Measurements from ENCODE around the gene OSBPL3. TPM values are rescaled to one million over a fixed set of nuclear protein-coding genes. Genes with fewer than 3 reads are reported as not detected.

The OSBPL3 gene
- total and polyA plus RNA-seq, 4 donors: 0.28 to 3.0 (median 1.1) TPM

DNA sequence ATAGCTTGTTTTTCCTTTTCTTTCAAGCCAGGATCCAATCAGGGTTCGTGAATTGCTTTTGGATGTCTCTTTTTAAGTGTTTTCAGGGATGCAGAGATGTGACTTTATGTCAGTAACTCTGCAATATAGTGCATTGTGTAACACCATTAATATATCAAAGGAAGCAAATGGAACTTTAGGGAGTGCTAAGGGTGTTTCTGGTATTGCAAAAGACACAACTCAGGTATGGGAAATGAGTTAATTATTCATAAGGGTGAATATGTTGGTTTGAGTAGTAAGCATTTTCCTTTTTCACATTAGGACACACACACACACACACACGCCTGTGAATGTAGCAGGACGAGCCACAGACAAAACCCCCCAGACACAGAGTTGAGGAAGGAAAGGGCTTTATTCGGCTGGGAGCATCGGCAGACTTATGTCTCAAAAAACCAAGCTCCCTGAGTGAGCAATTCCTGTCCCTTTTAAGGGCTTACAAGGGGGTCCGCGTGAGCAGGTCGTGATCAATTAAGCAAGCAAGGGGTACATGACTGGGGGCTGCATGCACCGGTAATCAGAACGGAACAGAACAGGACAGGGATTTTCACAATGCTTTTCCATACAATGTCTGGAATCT lies 190.9 kb downstream of the OSBPL3 start:
- Histone ChIP-seq H3K27me3 (ENCODE audit: control insufficient read depth in 4 of 4, insufficient read depth in 4 of 4, low read length in 3 of 4) (no peaks in the 10 kb centered on the region), H3K27ac (ENCODE audit: low read depth in 1 of 2, low read length in 2 of 2) (no peak overlapping the region), H3K4me1 (ENCODE audit: control insufficient read depth in 4 of 4, insufficient read depth in 4 of 4, low read length in 3 of 4) (no peaks in the 10 kb centered on the region), H3K9ac (ENCODE audit: low read depth in 1 of 2, low read length in 2 of 2) (no peak overlapping the region), H3K4me3 (ENCODE audit: low read depth in 1 of 3, low read length in 3 of 3) (no peak overlapping the region), H3K9me3 (ENCODE audit: control insufficient read depth in 4 of 4, low read length in 3 of 4) (no peaks in the 10 kb centered on the region), H3K36me3 (ENCODE audit: control insufficient read depth in 4 of 4, insufficient read depth in 3 of 4, low read depth in 1 of 4, low read length in 3 of 4) (no peaks in the 10 kb centered on the region)
- 91% methylated on average over 10 of the region's 10 CpGs for WGBS
- TF ChIP-seq, protein P1, sequence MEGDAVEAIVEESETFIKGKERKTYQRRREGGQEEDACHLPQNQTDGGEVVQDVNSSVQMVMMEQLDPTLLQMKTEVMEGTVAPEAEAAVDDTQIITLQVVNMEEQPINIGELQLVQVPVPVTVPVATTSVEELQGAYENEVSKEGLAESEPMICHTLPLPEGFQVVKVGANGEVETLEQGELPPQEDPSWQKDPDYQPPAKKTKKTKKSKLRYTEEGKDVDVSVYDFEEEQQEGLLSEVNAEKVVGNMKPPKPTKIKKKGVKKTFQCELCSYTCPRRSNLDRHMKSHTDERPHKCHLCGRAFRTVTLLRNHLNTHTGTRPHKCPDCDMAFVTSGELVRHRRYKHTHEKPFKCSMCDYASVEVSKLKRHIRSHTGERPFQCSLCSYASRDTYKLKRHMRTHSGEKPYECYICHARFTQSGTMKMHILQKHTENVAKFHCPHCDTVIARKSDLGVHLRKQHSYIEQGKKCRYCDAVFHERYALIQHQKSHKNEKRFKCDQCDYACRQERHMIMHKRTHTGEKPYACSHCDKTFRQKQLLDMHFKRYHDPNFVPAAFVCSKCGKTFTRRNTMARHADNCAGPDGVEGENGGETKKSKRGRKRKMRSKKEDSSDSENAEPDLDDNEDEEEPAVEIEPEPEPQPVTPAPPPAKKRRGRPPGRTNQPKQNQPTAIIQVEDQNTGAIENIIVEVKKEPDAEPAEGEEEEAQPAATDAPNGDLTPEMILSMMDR (IDR thresholded peaks at IDR 0.05; ENCODE audit: low read depth, low read length, missing input control): no peak
- TF ChIP-seq, protein P2, sequence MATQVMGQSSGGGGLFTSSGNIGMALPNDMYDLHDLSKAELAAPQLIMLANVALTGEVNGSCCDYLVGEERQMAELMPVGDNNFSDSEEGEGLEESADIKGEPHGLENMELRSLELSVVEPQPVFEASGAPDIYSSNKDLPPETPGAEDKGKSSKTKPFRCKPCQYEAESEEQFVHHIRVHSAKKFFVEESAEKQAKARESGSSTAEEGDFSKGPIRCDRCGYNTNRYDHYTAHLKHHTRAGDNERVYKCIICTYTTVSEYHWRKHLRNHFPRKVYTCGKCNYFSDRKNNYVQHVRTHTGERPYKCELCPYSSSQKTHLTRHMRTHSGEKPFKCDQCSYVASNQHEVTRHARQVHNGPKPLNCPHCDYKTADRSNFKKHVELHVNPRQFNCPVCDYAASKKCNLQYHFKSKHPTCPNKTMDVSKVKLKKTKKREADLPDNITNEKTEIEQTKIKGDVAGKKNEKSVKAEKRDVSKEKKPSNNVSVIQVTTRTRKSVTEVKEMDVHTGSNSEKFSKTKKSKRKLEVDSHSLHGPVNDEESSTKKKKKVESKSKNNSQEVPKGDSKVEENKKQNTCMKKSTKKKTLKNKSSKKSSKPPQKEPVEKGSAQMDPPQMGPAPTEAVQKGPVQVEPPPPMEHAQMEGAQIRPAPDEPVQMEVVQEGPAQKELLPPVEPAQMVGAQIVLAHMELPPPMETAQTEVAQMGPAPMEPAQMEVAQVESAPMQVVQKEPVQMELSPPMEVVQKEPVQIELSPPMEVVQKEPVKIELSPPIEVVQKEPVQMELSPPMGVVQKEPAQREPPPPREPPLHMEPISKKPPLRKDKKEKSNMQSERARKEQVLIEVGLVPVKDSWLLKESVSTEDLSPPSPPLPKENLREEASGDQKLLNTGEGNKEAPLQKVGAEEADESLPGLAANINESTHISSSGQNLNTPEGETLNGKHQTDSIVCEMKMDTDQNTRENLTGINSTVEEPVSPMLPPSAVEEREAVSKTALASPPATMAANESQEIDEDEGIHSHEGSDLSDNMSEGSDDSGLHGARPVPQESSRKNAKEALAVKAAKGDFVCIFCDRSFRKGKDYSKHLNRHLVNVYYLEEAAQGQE (IDR thresholded peaks at IDR 0.05): no peak
- TF ChIP-seq SP1 (IDR thresholded peaks at IDR 0.05) (no peak), HNF4A (conservative IDR thresholded peaks at IDR 0.05) (no peak), HNF4G (IDR thresholded peaks at IDR 0.05) (no peak), RAD21 (IDR thresholded peaks at IDR 0.05) (no peak), FOXA2 (IDR thresholded peaks at IDR 0.05) (no peak), RXRA (IDR thresholded peaks at IDR 0.05) (no peak), GABPA (IDR thresholded peaks at IDR 0.05 in 1 of 2, conservative IDR thresholded peaks at IDR 0.05 in 1 of 2) (no peak), EGR1 (IDR thresholded peaks at IDR 0.05; ENCODE audit: low read depth in 2 of 2) (no peak), TAF1 (conservative IDR thresholded peaks at IDR 0.05) (no peak)
- TF ChIP-seq, protein P3, sequence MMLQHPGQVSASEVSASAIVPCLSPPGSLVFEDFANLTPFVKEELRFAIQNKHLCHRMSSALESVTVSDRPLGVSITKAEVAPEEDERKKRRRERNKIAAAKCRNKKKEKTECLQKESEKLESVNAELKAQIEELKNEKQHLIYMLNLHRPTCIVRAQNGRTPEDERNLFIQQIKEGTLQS (IDR thresholded peaks at IDR 0.05): no peak
- TF ChIP-seq, protein P4, sequence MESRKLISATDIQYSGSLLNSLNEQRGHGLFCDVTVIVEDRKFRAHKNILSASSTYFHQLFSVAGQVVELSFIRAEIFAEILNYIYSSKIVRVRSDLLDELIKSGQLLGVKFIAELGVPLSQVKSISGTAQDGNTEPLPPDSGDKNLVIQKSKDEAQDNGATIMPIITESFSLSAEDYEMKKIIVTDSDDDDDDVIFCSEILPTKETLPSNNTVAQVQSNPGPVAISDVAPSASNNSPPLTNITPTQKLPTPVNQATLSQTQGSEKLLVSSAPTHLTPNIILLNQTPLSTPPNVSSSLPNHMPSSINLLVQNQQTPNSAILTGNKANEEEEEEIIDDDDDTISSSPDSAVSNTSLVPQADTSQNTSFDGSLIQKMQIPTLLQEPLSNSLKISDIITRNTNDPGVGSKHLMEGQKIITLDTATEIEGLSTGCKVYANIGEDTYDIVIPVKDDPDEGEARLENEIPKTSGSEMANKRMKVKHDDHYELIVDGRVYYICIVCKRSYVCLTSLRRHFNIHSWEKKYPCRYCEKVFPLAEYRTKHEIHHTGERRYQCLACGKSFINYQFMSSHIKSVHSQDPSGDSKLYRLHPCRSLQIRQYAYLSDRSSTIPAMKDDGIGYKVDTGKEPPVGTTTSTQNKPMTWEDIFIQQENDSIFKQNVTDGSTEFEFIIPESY (IDR thresholded peaks at IDR 0.05): no peak
- TF ChIP-seq, protein P5, sequence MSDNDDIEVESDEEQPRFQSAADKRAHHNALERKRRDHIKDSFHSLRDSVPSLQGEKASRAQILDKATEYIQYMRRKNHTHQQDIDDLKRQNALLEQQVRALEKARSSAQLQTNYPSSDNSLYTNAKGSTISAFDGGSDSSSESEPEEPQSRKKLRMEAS (IDR thresholded peaks at IDR 0.05): no peak
- DNase-seq (ENCODE audit: low spot score): no peak

DNA sequence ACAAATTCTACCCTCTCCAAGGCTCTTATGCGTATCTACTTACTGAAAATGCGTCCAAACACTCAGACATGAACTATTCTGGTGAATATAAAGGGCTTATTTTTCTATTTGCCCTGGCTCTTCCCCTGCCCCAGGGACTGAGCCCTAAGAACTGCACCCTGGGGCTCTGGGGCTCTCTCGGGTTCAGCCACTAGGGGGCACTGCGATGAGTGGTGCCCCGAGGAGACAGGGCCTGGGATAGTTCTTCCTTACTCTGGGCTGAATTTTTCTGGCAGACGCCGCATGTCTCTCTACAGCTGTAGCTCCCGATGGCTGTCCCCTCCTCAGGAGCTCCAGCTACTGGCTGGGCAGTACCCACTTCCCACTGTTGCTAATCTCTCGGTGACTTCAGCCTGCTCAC lies 191.9 kb downstream of the OSBPL3 start:
- WGBS: 94% methylated on average over 9 of the region's 9 CpGs
- H3K27ac ChIP-seq (ENCODE audit: low read depth in 1 of 2, low read length in 2 of 2): no peak overlapping the region
- no peak for DNase-seq (ENCODE audit: low spot score)
- H3K9ac ChIP-seq (ENCODE audit: low read depth in 1 of 2, low read length in 2 of 2): no peak overlapping the region
- no peaks in the 10 kb centered on the region for H3K4me1 ChIP-seq (ENCODE audit: control insufficient read depth in 4 of 4, insufficient read depth in 4 of 4, low read length in 3 of 4)
- H3K36me3 ChIP-seq (ENCODE audit: control insufficient read depth in 4 of 4, insufficient read depth in 3 of 4, low read depth in 1 of 4, low read length in 3 of 4): no peaks in the 10 kb centered on the region
- no peak overlapping the region for H3K4me3 ChIP-seq (ENCODE audit: low read depth in 1 of 3, low read length in 3 of 3)
- no peaks in the 10 kb centered on the region for H3K27me3 ChIP-seq (ENCODE audit: control insufficient read depth in 4 of 4, insufficient read depth in 4 of 4, low read length in 3 of 4)
- H3K9me3 ChIP-seq (ENCODE audit: control insufficient read depth in 4 of 4, low read length in 3 of 4): no peaks in the 10 kb centered on the region
- TF ChIP-seq, protein P2 (IDR thresholded peaks at IDR 0.05): no peak
- TF ChIP-seq, protein P4 (IDR thresholded peaks at IDR 0.05): no peak
- TF ChIP-seq NR2F2 (IDR thresholded peaks at IDR 0.05): no peak
- no peak for TF ChIP-seq SP1 (IDR thresholded peaks at IDR 0.05)
- TF ChIP-seq RXRA (IDR thresholded peaks at IDR 0.05): no peak
- TF ChIP-seq YY1 (IDR thresholded peaks at IDR 0.05): no peak
- TF ChIP-seq TAF1 (conservative IDR thresholded peaks at IDR 0.05): no peak
- TF ChIP-seq HNF4A (conservative IDR thresholded peaks at IDR 0.05): no peak
- TF ChIP-seq FOXA2 (IDR thresholded peaks at IDR 0.05): no peak
- no peak for TF ChIP-seq FOXA1 (IDR thresholded peaks at IDR 0.05)
- TF ChIP-seq, protein P3 (IDR thresholded peaks at IDR 0.05): no peak
- TF ChIP-seq HNF4G (IDR thresholded peaks at IDR 0.05): no peak
- TF ChIP-seq RAD21 (IDR thresholded peaks at IDR 0.05): no peak

All from liver (tissue), 9 donors.